SK-MEL-5 (cell line): ENCODE measurements around the gene YBX1. TPM values are rescaled to one million over a fixed set of nuclear protein-coding genes. Genes with fewer than 3 reads are reported as not detected.
A peak's percentile ranks its signal among the peaks of the same experiment; 100 is the strongest.
"Not testable (repeated sequence)": the region's sequence is repeated elsewhere in the genome, so short reads cannot be mapped to it uniquely, and the experiment has no call there.

Experiments used
- DNase-seq: peaks from one replicate; pipeline ENCODE4 v3.0.0-alpha.2; 2016; ENCODE audit warnings: low read depth, low spot score
- in situ Hi-C: cut with HindIII; loops from 2 replicates; pipeline ENCODE4 v1.10.0; 2016; ENCODE audit warnings: low sequenced_read_pairs, high pct_unique_total_duplicates, low pct_unique_long_range_greater_than_20kb
- polyA plus RNA-seq, 2 experiments: library from polyadenylated mRNA; depleted of rRNA; stranded (reverse); fragments of >200 nt; gene quantifications; 2 replicates each; pipeline ENCODE4 v1.2.3, GENCODE V29; 2015
- total RNA-seq: library from RNA; depleted of rRNA; stranded (reverse); fragments of >200 nt; shearing (Covaris generic); gene quantifications from 2 replicates; pipeline ENCODE4 v1.2.3, GENCODE V29; 2014; rRNA removed

YBX1 gene
- 975 and 1,067 TPM in 2 replicates for total RNA-seq
- polyA plus RNA-seq (2015; cell fraction: cytosol; rRNA removed): 520 and 529 TPM in 2 replicates
- 108 and 138 TPM in 2 replicates for polyA plus RNA-seq (2015; cell fraction: nucleus; rRNA removed)

DNA sequence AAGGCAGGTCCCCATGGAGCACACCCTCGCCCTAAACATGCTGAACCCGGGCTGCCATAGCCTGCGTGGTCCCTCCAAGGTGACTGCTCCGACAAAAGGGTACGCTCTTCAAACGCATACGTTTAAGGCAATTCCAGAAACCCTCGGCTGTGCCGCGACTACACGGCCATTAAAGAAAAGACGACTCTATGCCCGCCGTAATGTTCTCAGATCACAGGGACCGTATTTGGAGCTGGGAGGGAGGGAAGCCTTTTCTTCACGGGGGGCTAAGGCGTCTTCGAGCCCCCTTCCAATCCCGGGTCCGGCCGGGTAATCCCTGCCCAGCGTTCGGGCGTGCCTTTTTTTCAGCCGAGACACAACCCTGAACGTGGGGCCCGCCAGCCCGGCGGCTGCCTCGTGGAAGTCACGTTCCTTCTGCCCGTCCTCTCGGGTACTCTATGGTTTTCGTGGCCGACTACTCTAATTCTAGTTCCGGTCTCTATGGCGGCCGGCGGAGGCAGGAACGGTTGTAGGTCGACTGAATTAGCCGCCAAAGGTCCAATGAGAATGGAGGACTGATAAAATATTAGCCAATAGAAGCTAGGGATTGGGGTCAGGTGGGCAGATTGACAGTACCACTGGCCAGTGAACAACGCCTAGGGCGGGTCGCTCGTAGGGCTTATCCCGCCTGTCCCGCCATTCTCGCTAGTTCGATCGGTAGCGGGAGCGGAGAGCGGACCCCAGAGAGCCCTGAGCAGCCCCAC, at the start of gene YBX1:
Gene YBX1, plus strand, starts transcription at position 678 of the 743 bp plus-strand sequence. CDS start 148 bp downstream, outside the sequence.
- in situ Hi-C loops: no loop called here
- peak; percentile 98 for DNase-seq

DNA sequence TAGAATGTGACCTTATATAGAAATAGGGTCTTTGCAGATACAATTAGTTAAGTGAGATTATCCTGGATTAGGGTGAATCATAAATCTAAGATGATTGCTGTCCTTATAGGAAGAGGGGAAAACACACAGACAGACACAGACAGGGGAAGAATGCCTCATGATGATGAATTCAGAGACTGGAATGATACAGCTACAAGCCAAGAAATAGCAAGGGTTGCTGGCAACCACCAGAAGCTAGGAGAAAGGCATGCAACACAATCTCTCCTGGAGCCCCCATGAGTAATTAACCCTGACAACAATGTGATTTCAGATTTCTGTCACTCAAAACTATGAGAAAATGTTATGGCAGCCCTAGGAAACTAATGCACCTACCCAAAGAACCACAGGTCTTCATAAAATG, 43.1 kb upstream of the YBX1 start:
- no peak for DNase-seq
- in situ Hi-C loops: no loop called here

DNA sequence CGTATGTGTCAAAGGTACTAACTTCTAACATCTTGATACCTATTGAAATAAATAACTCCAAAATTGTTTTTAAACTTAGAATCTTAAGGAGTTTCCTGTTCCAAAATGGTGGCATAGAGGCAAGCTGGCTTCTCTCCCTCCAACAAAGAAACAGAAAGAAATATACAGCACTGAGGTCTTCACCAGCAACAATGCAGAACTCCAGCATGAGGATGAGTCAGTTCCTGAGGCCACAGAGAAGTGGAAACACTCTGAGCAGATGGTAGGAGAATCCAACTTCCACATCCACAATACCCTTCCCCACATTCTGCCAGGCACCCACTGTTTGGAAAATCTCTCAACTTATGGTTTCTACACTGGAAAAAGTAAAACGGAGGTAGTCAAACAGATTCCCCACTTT, 36.2 kb upstream of the YBX1 start:
- no peak for DNase-seq
- in situ Hi-C loops: no loop called here

GRCh38 chr1:42657201-42657600, 25.0 kb upstream of the YBX1 start:
- no peak for DNase-seq
- in situ Hi-C loops: no loop called here

DNA sequence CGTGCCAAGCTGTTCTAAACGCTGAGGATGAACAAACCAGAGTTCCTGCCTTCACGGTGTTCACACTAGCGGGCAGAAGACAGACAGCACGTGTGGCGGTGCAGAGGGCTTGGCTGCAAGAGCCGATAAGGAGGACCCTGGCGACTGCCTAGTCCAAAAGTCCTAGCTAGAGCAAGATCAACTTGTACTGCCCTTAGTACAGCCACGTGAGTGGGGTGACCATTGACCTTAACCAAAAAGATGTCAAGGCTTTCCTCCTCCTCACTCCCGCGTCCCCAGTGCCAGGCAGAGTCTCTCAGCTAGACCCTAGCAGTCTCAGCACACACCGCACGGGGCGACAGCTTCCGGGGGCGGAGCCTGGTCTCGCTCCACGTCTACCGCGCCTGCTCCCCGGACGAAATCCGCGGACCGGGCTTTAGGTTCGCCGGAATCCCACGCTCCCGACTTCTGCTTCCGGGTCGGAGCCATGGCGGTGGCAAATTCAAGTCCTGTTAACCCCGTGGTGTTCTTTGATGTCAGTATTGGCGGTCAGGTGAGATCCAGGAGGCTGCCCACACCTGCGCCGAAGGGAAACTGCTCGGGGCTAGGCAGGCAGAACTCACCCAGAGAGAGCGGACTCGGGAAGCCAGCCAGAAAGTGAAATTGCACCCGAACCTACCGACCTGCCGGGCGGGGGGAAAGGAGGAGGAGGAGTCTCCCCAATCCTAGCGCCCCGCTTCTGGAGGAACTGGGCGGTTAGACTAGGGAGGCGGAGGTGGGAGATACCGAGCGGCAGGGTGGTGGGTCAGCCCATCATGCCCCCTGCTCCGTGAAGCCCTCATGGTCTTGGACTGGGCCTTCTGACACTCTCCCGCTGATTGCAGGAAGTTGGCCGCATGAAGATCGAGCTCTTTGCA, 24.0 kb upstream of the YBX1 start, which contains the start of gene PPIH:
Gene PPIH, plus strand, starts transcription at position 443 of the 896 bp plus-strand sequence. Its CDS starts 24 bp downstream, at position 467.
- DNase-seq: peak; percentile 90
- in situ Hi-C loops: no loop called here

DNA sequence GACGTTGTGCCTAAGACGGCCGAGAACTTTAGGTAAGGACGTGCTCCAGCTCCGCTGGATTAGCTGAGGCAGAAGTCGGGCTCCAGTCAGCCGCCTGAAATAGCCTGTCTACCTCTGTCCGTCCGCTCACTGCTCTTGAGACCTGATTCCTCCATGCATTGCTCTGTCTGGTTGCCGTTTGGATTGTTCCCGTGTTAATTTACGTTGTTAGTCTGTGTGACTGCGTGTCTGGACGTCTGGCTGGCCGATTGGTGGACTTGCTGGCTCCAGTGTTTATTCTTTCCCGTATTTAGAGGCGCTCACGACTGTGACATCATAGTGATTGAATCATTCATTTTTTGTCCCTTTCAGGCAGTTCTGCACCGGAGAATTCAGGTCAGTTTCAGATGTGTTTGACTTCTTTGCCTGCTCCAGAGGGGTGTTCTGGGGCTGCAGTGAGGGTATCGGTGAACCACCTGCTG, 23.3 kb upstream of the YBX1 start:
- in situ Hi-C loops: no loop called here

GRCh38 chr1:42660907-42661500, 21.2 kb upstream of the YBX1 start:
- in situ Hi-C loops: no loop called here
- no peak for DNase-seq

More for the DNA sequence above, 23.3 kb upstream of the YBX1 start:
- DNase-seq: no peak

DNA sequence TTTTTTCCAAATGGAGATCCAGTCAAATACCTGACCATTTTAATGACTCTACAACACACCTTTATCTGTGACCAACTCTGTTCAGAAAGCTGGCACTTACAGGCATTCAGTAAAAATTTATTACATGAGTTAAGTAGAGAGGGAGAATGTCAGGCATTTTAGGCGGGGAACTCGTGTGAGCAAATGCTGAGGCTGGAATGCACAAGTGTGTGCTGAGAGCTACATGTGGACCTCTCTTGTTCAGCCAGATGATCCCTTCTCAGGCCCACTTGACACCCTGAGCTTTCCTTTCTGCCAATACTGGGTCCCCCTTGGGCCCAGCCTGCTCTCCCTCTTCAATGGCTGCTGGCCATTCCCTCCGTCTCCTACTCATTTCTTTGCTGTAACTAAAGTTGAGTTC, 12.3 kb upstream of the YBX1 start:
- in situ Hi-C loops: no loop called here
- DNase-seq: no peak

DNA sequence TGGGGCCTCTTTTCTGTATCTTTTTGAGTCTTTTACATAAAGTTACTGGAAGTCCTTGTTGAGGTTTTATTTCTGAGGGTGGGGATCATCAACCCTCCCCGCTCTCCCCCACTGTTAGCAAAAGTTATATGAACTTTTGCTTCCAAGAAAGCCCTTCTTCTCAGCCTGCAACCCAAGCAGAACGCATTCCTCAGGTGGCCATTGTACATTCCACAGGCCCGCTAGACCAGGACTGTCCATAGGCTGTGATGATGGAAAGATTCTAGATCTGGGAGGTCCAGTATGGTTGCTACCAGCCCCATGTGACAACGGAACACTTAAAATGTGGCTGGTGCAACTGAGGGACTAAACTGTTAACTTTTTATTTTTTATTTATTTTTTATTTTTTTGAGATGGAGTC, 11.8 kb upstream of the YBX1 start:
- in situ Hi-C loops: no loop called here
- DNase-seq: no peak

DNA sequence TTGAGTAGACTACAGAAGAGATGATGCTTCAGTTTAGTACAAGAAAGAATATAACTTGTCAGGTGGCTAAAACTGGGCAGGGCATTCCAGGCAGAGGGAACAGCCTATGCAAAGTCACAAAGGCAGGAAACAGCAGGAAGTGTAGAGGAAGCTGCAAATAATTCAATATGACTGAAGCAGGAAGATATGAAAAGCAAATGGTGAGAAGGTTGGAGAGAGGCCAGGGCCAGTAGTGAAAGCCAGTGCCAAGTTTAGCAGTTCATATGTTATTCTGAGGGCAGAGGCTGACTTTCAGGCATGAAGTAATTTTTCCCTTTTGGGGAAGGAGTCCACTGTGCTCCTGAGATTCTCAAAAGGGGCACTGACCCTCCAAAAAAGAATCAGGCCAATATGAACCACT, 8.0 kb upstream of the YBX1 start:
- no peak for DNase-seq
- in situ Hi-C loops: no loop called here

DNA sequence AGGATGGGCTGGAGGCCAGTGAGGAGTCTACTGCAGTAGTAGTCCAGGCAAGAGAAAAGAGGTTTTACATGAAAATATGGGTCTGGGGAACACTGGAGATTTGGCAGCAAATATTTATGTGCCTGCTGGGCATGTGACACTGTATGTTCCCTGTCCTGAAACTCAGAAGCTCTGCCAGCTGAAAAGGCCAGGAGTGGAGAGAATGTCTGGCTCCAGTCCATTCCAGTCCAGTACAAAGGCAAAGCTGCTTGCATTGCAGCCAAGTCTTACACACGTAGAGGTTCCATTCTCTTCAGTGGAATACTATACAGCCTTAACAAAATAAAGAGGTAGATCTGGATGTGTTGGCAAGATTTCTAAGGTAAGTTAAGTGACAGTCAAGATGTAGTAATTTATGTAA, 7.5 kb upstream of the YBX1 start:
- no peak for DNase-seq
- in situ Hi-C loops: no loop called here

- DNase-seq: no peak
- in situ Hi-C loops: no loop called here
Measured at GRCh38 chr1:42675467-42675866, 6.8 kb upstream of the YBX1 start.

GRCh38 chr1:42676534-42677087, 5.6 kb upstream of the YBX1 start:
- DNase-seq: no peak
- in situ Hi-C loops: no loop called here

DNA sequence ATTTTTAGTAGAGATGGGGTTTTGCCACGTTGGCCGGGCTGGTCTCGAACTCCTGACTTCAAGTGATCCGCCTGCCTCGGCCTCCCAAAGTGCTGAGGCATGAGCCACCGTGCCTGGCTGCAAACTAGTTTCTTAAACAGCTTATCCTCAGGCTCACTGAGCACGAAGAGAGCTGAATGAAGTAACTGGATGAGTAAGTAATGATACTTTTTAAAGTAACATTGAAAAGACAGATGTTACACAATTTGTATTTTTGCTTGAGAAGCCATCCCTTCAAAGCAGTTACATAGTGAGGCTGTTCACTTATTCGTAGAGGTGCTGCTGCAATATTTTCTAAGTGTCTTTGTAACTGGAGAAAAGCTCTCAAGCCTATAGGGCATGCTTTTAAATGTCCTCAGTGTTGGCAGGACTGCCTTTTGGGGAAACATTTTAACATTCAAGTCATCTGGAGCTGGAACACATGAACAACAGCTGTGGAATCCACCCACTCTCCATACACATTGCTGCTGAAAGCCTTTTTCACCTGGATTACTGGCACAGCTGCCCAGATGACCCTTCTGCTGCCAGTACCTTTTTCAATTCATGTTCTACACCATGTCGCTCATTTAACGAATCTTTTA, 2.7 kb upstream of the YBX1 start:
- in situ Hi-C loops: no loop called here
- no peak for DNase-seq

GRCh38 chr1:42680055-42680454, 2.2 kb upstream of the YBX1 start:
- in situ Hi-C loops: no loop called here
- no peak for DNase-seq

- in situ Hi-C loops: no loop called here
- DNase-seq: peak; percentile 7
Measured at GRCh38 chr1:42680921-42681683, 1.1 kb upstream of the YBX1 start.

GRCh38 chr1:42682484-42682738, 193 bp downstream of the YBX1 start:
- DNase-seq, in situ Hi-C loops: not testable (repeated sequence)
